GM23248 (cell line): ENCODE data around the gene NFIX. TPM values are rescaled to one million over a fixed set of nuclear protein-coding genes. Genes with fewer than 3 reads are reported as not detected.
A peak's percentile ranks its signal among the peaks of the same experiment; 100 is the strongest.

Experiments
- DNase-seq: peaks from one replicate; pipeline ENCODE4 v3.0.0-alpha.2; 2015
- H2AFZ ChIP-seq: fragments of 200-600 bp; sonication (generic); 2 replicates; pipeline ENCODE4 v1.6.1; 2016; ENCODE audit warnings: antibody characterized with exemption
- H3F3A ChIP-seq: fragments of 200-600 bp; sonication (generic); 2 replicates; pipeline ENCODE4 v1.6.1; 2016; ENCODE audit warnings: mild to moderate bottlenecking, antibody characterized with exemption, mixed run types; ENCODE audit not compliant: insufficient read depth
- H3K27ac ChIP-seq: fragments of 200-600 bp; sonication (generic); 2 replicates; pipeline ENCODE4 v1.5.1; 2016; ENCODE audit warnings: mild to moderate bottlenecking
- H3K27me3 ChIP-seq: fragments of 200-600 bp; sonication (generic); replicated peaks from 2 replicates; pipeline ENCODE4 v1.6.1; 2016; ENCODE audit warnings: mild to moderate bottlenecking; ENCODE audit not compliant: insufficient read depth
- H3K36me3 ChIP-seq: fragments of 200-600 bp; sonication (generic); 2 replicates; pipeline ENCODE4 v1.6.1; 2016; ENCODE audit warnings: low read depth, mild to moderate bottlenecking
- H3K4me1 ChIP-seq: fragments of 200-600 bp; sonication (generic); 2 replicates; pipeline ENCODE4 v1.6.1; 2016; ENCODE audit warnings: mild to moderate bottlenecking; ENCODE audit not compliant: insufficient read depth
- H3K4me2 ChIP-seq: fragments of 200-600 bp; sonication (generic); one replicate; pipeline ENCODE4 v1.6.1; 2016; ENCODE audit warnings: mild to moderate bottlenecking; ENCODE audit not compliant: unreplicated experiment
- H3K4me3 ChIP-seq: fragments of 200-600 bp; sonication (generic); 2 replicates; pipeline ENCODE4 v1.5.1; 2016; ENCODE audit warnings: mild to moderate bottlenecking
- H3K79me2 ChIP-seq: fragments of 200-600 bp; sonication (generic); 2 replicates; pipeline ENCODE4 v1.6.1; 2016; ENCODE audit warnings: mild to moderate bottlenecking; ENCODE audit not compliant: insufficient read depth
- H3K9ac ChIP-seq: fragments of 200-600 bp; sonication (generic); 2 replicates; pipeline ENCODE4 v1.6.1; 2016; ENCODE audit warnings: mild to moderate bottlenecking
- H3K9me2 ChIP-seq: fragments of 200-600 bp; sonication (generic); 2 replicates; pipeline ENCODE4 v1.6.1; 2016; ENCODE audit warnings: mixed run types, mild to moderate bottlenecking, moderate library complexity; ENCODE audit not compliant: insufficient read depth
- H3K9me3 ChIP-seq: fragments of 200-600 bp; sonication (generic); one replicate; pipeline ENCODE4 v1.6.1; 2017; ENCODE audit warnings: low read depth
- H4K20me1 ChIP-seq: fragments of 200-600 bp; sonication (generic); 2 replicates; pipeline ENCODE4 v1.6.0; 2016; ENCODE audit not compliant: insufficient read depth
- EZH2 ChIP-seq: fragments of 200-600 bp; sonication (generic); IDR thresholded peaks from 2 replicates; pipeline ENCODE4 v1.6.1; 2018; ENCODE audit warnings: antibody characterized with exemption, mild to moderate bottlenecking; ENCODE audit not compliant: insufficient read depth, poor library complexity, severe bottlenecking
- EZH2phosphoT487 ChIP-seq: fragments of 200-600 bp; sonication (generic); IDR thresholded peaks from 2 replicates; pipeline ENCODE4 v1.6.1; 2018; ENCODE audit warnings: antibody characterized with exemption, moderate library complexity, mild to moderate bottlenecking, low read depth; ENCODE audit not compliant: insufficient read depth
- WGBS, 2 experiments: methylation state at CpG; one replicate each; pipeline ENCODE4 v1.1.6; 2015 to 2017; ENCODE audit warnings: low lambda C conversion rate in 2 of 2, low coverage in 1 of 2; ENCODE audit errors: missing lambda C conversion rate in 2 of 2; 5-methylcytosine and 5-hydroxymethylcytosine counted together
- in situ Hi-C: fragments of 300-500 bp; cut with MboI; formaldehyde crosslinking; loops from 2 replicates; pipeline ENCODE4 v1.15.0; 2020
- polyA plus RNA-seq: library from polyadenylated mRNA; unstranded; fragments of >200 nt; fragmentation: Nextera tagmentation; extraction: Ambion mirVana; gene quantifications from 2 replicates; pipeline ENCODE4 v1.2.1, GENCODE V29; 2016
- total RNA-seq: library from RNA; depleted of rRNA; stranded (reverse); fragments of >200 nt; shearing (Covaris generic); gene quantifications from 2 replicates; pipeline ENCODE4 v1.2.3, GENCODE V29; 2014

NFIX gene
- total and polyA plus RNA-seq, 2 experiments from 2014 or later: 60.8 to 71.0 TPM

DNA sequence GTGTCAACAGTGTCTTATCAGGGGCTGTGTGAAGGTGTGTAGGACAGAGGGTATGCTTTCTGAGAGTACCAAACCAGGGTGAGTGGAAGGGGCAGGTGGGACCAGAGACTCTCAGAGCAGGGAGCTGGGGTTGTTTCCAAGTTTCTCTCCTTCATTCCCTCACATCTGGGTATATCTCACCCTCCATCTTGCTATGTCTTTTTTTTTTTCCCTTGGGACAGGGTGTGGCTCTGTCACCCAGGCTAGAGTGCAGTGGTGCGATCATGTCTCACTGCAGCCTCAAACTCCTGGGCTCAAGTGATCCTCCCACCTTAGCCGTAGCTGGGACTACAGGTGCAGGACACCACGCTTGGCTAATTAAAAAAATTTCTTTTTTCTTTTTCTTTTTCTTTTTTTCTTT lies 15.3 kb upstream of the NFIX start:
- no peaks in the 10 kb centered on the region for H3K79me2 ChIP-seq
- no peak for DNase-seq
- no peaks in the 10 kb centered on the region for H4K20me1 ChIP-seq
- no peaks in the 10 kb centered on the region for H3K36me3 ChIP-seq
- TF ChIP-seq EZH2phosphoT487 (no peak), EZH2 (no peak)
- H3K27ac ChIP-seq: no peak overlapping the region
- H3K9ac ChIP-seq: no peak overlapping the region
- H3K27me3 ChIP-seq: no peaks in the 10 kb centered on the region
- H3K9me2 ChIP-seq: no peaks in the 10 kb centered on the region
- no peaks in the 10 kb centered on the region for H3F3A ChIP-seq
- 72 to 80% methylated on average over 3 of the region's 3 CpGs for WGBS, 2 experiments
- no peak overlapping the region for H2AFZ ChIP-seq
- H3K4me1 ChIP-seq: 0 out of 2 replicates have a peak, but pooled peaks cover 5% of the 10 kb centered on the region
- H3K4me2 ChIP-seq: no peak overlapping the region
- H3K4me3 ChIP-seq: no peak overlapping the region
- no peaks in the 10 kb centered on the region for H3K9me3 ChIP-seq
- in situ Hi-C loops: loop anchor here (10.0 kb wide), 2 partner anchors 115 to 285 kb away; no protein-coding TSS in a partner anchor

DNA sequence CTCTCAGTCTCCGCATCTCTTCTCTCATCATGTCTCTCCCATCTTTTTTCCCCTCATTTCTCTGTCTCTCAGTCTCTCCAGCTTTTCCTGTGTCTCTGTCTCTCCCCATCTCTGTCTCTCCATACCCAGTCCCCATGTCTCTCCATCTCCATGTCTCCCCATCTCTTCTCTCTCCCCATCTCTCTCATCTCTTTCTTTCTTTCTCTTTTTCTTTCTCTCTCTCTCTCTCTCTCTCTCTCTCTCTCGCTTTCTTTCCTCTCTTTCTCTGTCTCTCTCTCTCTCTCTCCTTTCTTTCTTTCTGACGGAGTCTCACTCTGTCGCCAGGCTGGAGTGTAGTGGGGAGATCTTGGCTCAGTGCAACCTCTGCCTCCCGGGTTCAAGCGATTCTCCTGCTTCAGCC lies 12.6 kb upstream of the NFIX start:
- Histone ChIP-seq H3K27ac (no peak overlapping the region), H3K27me3 (no peaks in the 10 kb centered on the region), H3K4me1 (0 out of 2 replicates have a peak, but pooled peaks cover 11% of the 10 kb centered on the region), H3K9ac (peak overlapping the region; percentile 72; the same call in 1 of the 2 replicates), H3K4me3 (no peak overlapping the region), H3K9me2 (no peaks in the 10 kb centered on the region), H2AFZ (peak overlapping the region; percentile 83; the same call in 1 of the 2 replicates), H3K36me3 (no peaks in the 10 kb centered on the region), H3F3A (no peaks in the 10 kb centered on the region), H3K79me2 (no peaks in the 10 kb centered on the region), H3K4me2 (no peak overlapping the region), H3K9me3 (no peaks in the 10 kb centered on the region), H4K20me1 (no peaks in the 10 kb centered on the region)
- in situ Hi-C loops: loop anchor here (10.0 kb wide), 1 partner anchor 112 kb away; no protein-coding TSS in a partner anchor
- WGBS, 2 experiments: 91 to 93% methylated on average over 6 of the region's 6 CpGs
- DNase-seq: no peak
- TF ChIP-seq EZH2: no peak

DNA sequence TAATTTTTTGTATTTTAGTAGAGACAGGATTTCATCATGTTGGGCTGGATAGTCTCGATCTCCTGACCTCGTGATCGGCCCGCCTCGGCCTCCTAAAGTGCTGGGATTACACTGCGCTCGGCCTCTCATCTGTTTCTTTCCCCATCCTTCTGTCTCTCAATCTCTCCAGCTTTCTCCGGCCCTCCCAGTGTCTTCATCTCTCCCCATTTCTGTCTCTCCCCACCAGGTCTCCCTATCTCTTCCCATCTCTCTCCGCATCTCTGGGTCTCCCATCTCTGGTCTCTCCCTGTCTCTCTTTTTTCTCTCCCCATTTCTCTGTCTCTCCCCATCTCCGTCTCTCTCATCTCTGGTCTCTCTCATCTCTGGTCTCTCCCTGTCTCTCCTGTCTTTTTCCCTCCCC lies 12.2 kb upstream of the NFIX start:
- DNase-seq: no peak
- H3K9ac ChIP-seq: peak overlapping the region; percentile 72
- TF ChIP-seq EZH2phosphoT487 (no peak), EZH2 (no peak)
- no peaks in the 10 kb centered on the region for H3K36me3 ChIP-seq
- no peaks in the 10 kb centered on the region for H4K20me1 ChIP-seq
- peak overlapping the region; percentile 68 for H3K4me2 ChIP-seq
- H3K27me3 ChIP-seq: no peaks in the 10 kb centered on the region
- in situ Hi-C loops: loop anchor here (10.0 kb wide), 1 partner anchor 112 kb away; no protein-coding TSS in a partner anchor
- H3F3A ChIP-seq: no peaks in the 10 kb centered on the region
- peak overlapping the region; percentile 65 for H3K4me3 ChIP-seq
- no peaks in the 10 kb centered on the region for H3K9me2 ChIP-seq
- WGBS, 2 experiments: 49 to 52% methylated on average over 9 to 10 of the region's 10 CpGs
- H3K4me1 ChIP-seq: 0 out of 2 replicates have a peak, but pooled peaks cover 11% of the 10 kb centered on the region
- H3K9me3 ChIP-seq: no peaks in the 10 kb centered on the region
- no peak overlapping the region for H3K27ac ChIP-seq
- H3K79me2 ChIP-seq: no peaks in the 10 kb centered on the region
- H2AFZ ChIP-seq: peak overlapping the region; percentile 83

DNA sequence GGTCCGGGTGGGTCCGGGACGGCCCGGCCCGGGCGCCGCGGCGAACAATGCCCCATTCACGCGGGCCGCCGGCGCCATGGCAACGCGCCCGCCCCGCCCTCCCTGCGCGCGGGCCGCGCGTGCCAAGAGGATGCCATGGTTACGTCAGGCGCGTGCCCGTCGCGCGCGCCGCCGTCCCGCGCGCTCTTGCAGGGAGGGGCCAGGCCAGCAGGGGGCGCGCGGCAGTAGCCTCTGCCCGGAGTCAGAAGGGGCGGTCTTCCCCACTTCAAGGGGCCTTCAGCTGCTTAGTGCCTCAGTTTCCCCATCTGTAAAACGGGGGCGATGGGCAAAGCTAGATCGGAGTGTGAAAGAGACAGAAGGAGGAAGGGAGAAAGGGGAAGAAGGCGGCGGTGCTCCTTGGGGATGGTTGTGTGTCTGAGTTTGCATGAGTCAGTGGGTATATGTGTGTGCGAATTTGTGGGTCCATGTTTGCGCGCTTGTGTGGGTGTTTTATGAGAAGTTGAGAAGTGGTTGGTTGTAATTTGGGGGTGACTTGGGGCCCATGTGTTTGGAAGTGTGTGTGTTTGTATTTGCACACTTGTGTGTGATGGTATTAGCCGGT lies 11.6 kb upstream of the NFIX start:
- no peaks in the 10 kb centered on the region for H3K79me2 ChIP-seq
- in situ Hi-C loops: loop anchor here (10.0 kb wide), 1 partner anchor 111 kb away; no protein-coding TSS in a partner anchor
- peak overlapping the region; percentile 83 for H2AFZ ChIP-seq
- TF ChIP-seq EZH2phosphoT487 (no peak), EZH2 (no peak)
- H3F3A ChIP-seq: no peaks in the 10 kb centered on the region
- H3K27me3 ChIP-seq: no peaks in the 10 kb centered on the region
- H3K9me2 ChIP-seq: no peaks in the 10 kb centered on the region
- H3K9me3 ChIP-seq: no peaks in the 10 kb centered on the region
- peak; percentile 87 for DNase-seq
- 0 out of 2 replicates have a peak, but pooled peaks cover 11% of the 10 kb centered on the region for H3K4me1 ChIP-seq
- H3K4me2 ChIP-seq: peak overlapping the region; percentile 68
- no peaks in the 10 kb centered on the region for H3K36me3 ChIP-seq
- 11 to 19% methylated on average over 27 to 50 of the region's 51 CpGs for WGBS, 2 experiments
- peak overlapping the region; percentile 65 for H3K4me3 ChIP-seq
- H4K20me1 ChIP-seq: no peaks in the 10 kb centered on the region
- H3K27ac ChIP-seq: no peak overlapping the region
- peak overlapping the region; percentile 72 for H3K9ac ChIP-seq
